Superior temporal gyrus (tissue), 1 donor: Measurements from ENCODE around the gene PCSK7.

ENCODE experiments used
- DNase-seq: peaks from one replicate; pipeline ENCODE4 v3.0.0-alpha.2; 2016; ENCODE audit errors: extremely low spot score

PCSK7 gene

GRCh38 chr11:117230999-117231841, 653 bp downstream of the PCSK7 start:
- no peak for DNase-seq

- no peak for DNase-seq
Observed at GRCh38 chr11:117230286-117230961, 1.4 kb downstream of the PCSK7 start.

GRCh38 chr11:117229931-117230285, 2.0 kb downstream of the PCSK7 start:
- no peak for DNase-seq

- DNase-seq: no peak
Observed at GRCh38 chr11:117229411-117229810, 2.5 kb downstream of the PCSK7 start.

- DNase-seq: no peak
Observed at GRCh38 chr11:117228091-117228490, 3.8 kb downstream of the PCSK7 start.

- DNase-seq: peak; percentile 95
Observed at GRCh38 chr11:117226388-117227385, 5.2 kb downstream of the PCSK7 start.

- DNase-seq: no peak
Observed at GRCh38 chr11:117225553-117226170, 6.2 kb downstream of the PCSK7 start.

GRCh38 chr11:117223741-117224689, 7.9 kb downstream of the PCSK7 start:
- DNase-seq: no peak

GRCh38 chr11:117222991-117223740, 8.7 kb downstream of the PCSK7 start:
- DNase-seq: no peak

GRCh38 chr11:117221775-117222517, 9.9 kb downstream of the PCSK7 start:
- no peak for DNase-seq

- DNase-seq: peak; percentile 21
Observed at GRCh38 chr11:117220999-117221774, 10.7 kb downstream of the PCSK7 start.

- DNase-seq: peak; percentile 33
Observed at GRCh38 chr11:117220568-117220967, 11.3 kb downstream of the PCSK7 start.

- no peak for DNase-seq
Observed at GRCh38 chr11:117219995-117220394, 11.9 kb downstream of the PCSK7 start.

GRCh38 chr11:117219455-117219854, 12.4 kb downstream of the PCSK7 start:
- DNase-seq: no peak

- DNase-seq: no peak
Observed at GRCh38 chr11:117219001-117219400, 12.9 kb downstream of the PCSK7 start.

GRCh38 chr11:117218133-117218915, 13.5 kb downstream of the PCSK7 start:
- DNase-seq: no peak
